GM23338 (cell line): ENCODE measurements around the gene CALML5. TPM values are rescaled to one million over a fixed set of nuclear protein-coding genes. Genes with fewer than 3 reads are reported as not detected.

Experiments used
- ATAC-seq: fragments of 200-7000 bp; cut with Tn5 transposase; 3 replicates; pipeline ENCODE4 v1.9.1; 2020
- DNase-seq: peaks from one replicate; pipeline ENCODE4 v3.0.0-alpha.2; 2015; ENCODE audit warnings: low spot score
- H2AFZ ChIP-seq: fragments of 200-600 bp; sonication (generic); 2 replicates; pipeline ENCODE4 v1.8.0; 2016; ENCODE audit warnings: antibody characterized with exemption, mild to moderate bottlenecking, moderate library complexity
- H3F3A ChIP-seq: fragments of 200-600 bp; sonication (generic); replicated peaks from 2 replicates; pipeline ENCODE4 v1.8.0; 2017; ENCODE audit warnings: antibody characterized with exemption, mixed run types, low read depth
- H3K27ac ChIP-seq: fragments of 200-600 bp; sonication (generic); 2 replicates; pipeline ENCODE4 v1.6.1; 2016; ENCODE audit warnings: low read depth
- H3K27me3 ChIP-seq: fragments of 200-600 bp; sonication (generic); 2 replicates; pipeline ENCODE4 v1.8.0; 2016; ENCODE audit warnings: mild to moderate bottlenecking, mixed run types, moderate library complexity; ENCODE audit not compliant: insufficient read depth
- H3K36me3 ChIP-seq: fragments of 200-600 bp; sonication (generic); 2 replicates; pipeline ENCODE4 v1.8.0; 2016; ENCODE audit warnings: mild to moderate bottlenecking; ENCODE audit not compliant: insufficient read depth
- H3K4me1 ChIP-seq: fragments of 200-600 bp; sonication (generic); 2 replicates; pipeline ENCODE4 v1.8.0; 2016; ENCODE audit warnings: mild to moderate bottlenecking, moderate library complexity; ENCODE audit not compliant: insufficient read depth
- H3K4me2 ChIP-seq: fragments of 200-600 bp; sonication (generic); 2 replicates; pipeline ENCODE4 v1.7.1; 2017; ENCODE audit warnings: mixed run types
- H3K4me3 ChIP-seq: fragments of 200-600 bp; sonication (generic); 2 replicates; pipeline ENCODE4 v1.6.1; 2016; ENCODE audit warnings: mixed run types
- H3K79me2 ChIP-seq: fragments of 200-600 bp; sonication (generic); replicated peaks from 2 replicates; pipeline ENCODE4 v1.8.0; 2017; ENCODE audit warnings: mild to moderate bottlenecking; ENCODE audit not compliant: insufficient read depth
- H3K9me2 ChIP-seq: fragments of 200-600 bp; sonication (generic); 2 replicates; pipeline ENCODE4 v1.8.0; 2017; ENCODE audit not compliant: insufficient read depth
- H4K20me1 ChIP-seq: fragments of 200-600 bp; sonication (generic); replicated peaks from 2 replicates; pipeline ENCODE4 v1.8.0; 2017; ENCODE audit warnings: mild to moderate bottlenecking; ENCODE audit not compliant: insufficient read depth
- H3K27ac Mint-ChIP-seq: 2 replicates; pipeline ENCODE4 v1.8.0; 2020; ENCODE audit warnings: inconsistent platforms, mild to moderate bottlenecking, moderate library complexity, mixed read lengths
- H3K27me3 Mint-ChIP-seq: 3 replicates; pipeline ENCODE4 v1.8.0; 2022; ENCODE audit warnings: low read depth, mild to moderate bottlenecking, moderate library complexity, mixed read lengths, inconsistent platforms; ENCODE audit not compliant: insufficient read depth, poor library complexity
- H3K36me3 Mint-ChIP-seq: 3 replicates; pipeline ENCODE4 v1.8.0; 2021; ENCODE audit warnings: low read depth, mild to moderate bottlenecking, inconsistent platforms, moderate library complexity, mixed read lengths
- H3K4me1 Mint-ChIP-seq: 3 replicates; pipeline ENCODE4 v1.8.0; 2020; ENCODE audit warnings: mild to moderate bottlenecking, inconsistent platforms, mixed read lengths
- H3K4me3 Mint-ChIP-seq: 3 replicates; pipeline ENCODE4 v1.8.0; 2021; ENCODE audit warnings: moderate library complexity, mild to moderate bottlenecking, inconsistent platforms, mixed read lengths
- H3K9me3 Mint-ChIP-seq: 3 replicates; pipeline ENCODE4 v1.8.0; 2020; ENCODE audit warnings: moderate library complexity, mild to moderate bottlenecking, inconsistent platforms, mixed read lengths
- CREB1 ChIP-seq: fragments of 250-450 bp; sonication (Bioruptor Pico); IDR thresholded peaks from 2 replicates; pipeline ENCODE4 v1.5.0; 2020; ENCODE audit warnings: low read depth, mild to moderate bottlenecking, moderate library complexity
- EZH2 ChIP-seq: fragments of 200-600 bp; sonication (generic); IDR thresholded peaks from one replicate; pipeline ENCODE4 v1.8.0; 2017; ENCODE audit warnings: antibody characterized with exemption, mild to moderate bottlenecking, low read depth; ENCODE audit not compliant: unreplicated experiment
- EZH2phosphoT487 ChIP-seq: fragments of 200-600 bp; sonication (generic); IDR thresholded peaks from one replicate; pipeline ENCODE4 v1.8.1; 2018; ENCODE audit warnings: antibody characterized with exemption; ENCODE audit not compliant: unreplicated experiment
- STAT1 ChIP-seq: IDR thresholded peaks from one replicate; pipeline ENCODE4 v1.6.1; 2016; ENCODE audit warnings: antibody characterized with exemption; ENCODE audit not compliant: unreplicated experiment
- ZNF114 ChIP-seq: fragments of 250-450 bp; sonication (Bioruptor Pico); IDR thresholded peaks from 2 replicates; pipeline ENCODE4 v1.5.0; 2020; ENCODE audit warnings: mild to moderate bottlenecking, moderate library complexity
- polyA plus RNA-seq: library from polyadenylated mRNA; unstranded; fragments of >200 nt; fragmentation: Nextera tagmentation; extraction: Ambion mirVana; gene quantifications from 2 replicates; pipeline ENCODE4 v1.2.1, GENCODE V29; 2016
- total RNA-seq: library from RNA; depleted of rRNA; stranded (reverse); fragments of >200 nt; shearing (Covaris generic); gene quantifications from 2 replicates; pipeline ENCODE4 v1.2.3, GENCODE V29; 2014
- TF ChIP-seq, protein P1 (sequence below): fragments of 250-450 bp; sonication (Bioruptor Pico); IDR thresholded peaks from 2 replicates; pipeline ENCODE4 v1.5.0; 2020; ENCODE audit warnings: mild to moderate bottlenecking, moderate library complexity
- TF ChIP-seq, protein P2 (sequence below), 2 experiments: fragments of 200-600 bp in 1 of 2; sonication (generic) in 1 of 2; conservative IDR thresholded peaks; 2 replicates each; pipeline versions ENCODE4 v1.5.1 to v1.6.1; 2016 to 2017; ENCODE audit warnings: antibody characterized with exemption in 2 of 2, low read depth in 2 of 2, mild to moderate bottlenecking in 2 of 2, moderate library complexity in 1 of 2

CALML5 gene
- total and polyA plus RNA-seq, 2 experiments from 2014 or later = 0.40 TPM; not detected in 1

DNA sequence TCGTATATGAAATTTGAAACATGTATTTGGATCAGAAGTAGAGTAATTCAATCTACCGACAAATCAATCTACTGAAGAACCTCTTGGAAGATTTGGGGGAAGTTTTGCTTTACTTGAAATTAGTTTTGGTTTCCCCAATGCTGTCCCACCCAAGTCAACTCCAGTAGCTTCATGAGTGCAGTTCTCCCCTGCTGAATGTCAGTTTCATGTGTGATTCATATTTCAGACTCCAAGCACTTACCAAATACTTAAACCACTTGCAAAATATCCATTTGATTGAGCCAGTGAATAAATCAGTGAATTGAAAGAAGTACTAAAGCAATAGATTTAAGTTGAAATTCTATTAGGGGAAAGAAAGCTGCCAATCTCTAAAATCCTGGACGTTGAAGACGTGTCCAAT, 9.3 kb downstream of the CALML5 start:
- Histone ChIP-seq H3K27ac (no peak overlapping the region), H3K4me2 (no peak overlapping the region), H3K79me2 (no peaks in the 10 kb centered on the region), H4K20me1 (no peaks in the 10 kb centered on the region), H3F3A (no peaks in the 10 kb centered on the region), H3K4me3 (no peak overlapping the region), H3K9me2 (peaks cover 7% of the 10 kb centered on the region; the same call in 1 of the 2 replicates), H3K36me3 (no peaks in the 10 kb centered on the region), H3K4me1 (no peaks in the 10 kb centered on the region), H3K27me3 (no peaks in the 10 kb centered on the region), H2AFZ (no peak overlapping the region)
- Mint-ChIP-seq H3K9me3 (peaks cover 15% of the 10 kb centered on the region), H3K36me3 (peaks cover 11% of the 10 kb centered on the region), H3K4me3 (no peak overlapping the region), H3K27me3 (peaks cover 18% of the 10 kb centered on the region), H3K27ac (no peak overlapping the region), H3K4me1 (peaks cover 23% of the 10 kb centered on the region)
- ATAC-seq (no peak), DNase-seq (no peak)
- no peak for TF ChIP-seq EZH2
- TF ChIP-seq, protein P1, sequence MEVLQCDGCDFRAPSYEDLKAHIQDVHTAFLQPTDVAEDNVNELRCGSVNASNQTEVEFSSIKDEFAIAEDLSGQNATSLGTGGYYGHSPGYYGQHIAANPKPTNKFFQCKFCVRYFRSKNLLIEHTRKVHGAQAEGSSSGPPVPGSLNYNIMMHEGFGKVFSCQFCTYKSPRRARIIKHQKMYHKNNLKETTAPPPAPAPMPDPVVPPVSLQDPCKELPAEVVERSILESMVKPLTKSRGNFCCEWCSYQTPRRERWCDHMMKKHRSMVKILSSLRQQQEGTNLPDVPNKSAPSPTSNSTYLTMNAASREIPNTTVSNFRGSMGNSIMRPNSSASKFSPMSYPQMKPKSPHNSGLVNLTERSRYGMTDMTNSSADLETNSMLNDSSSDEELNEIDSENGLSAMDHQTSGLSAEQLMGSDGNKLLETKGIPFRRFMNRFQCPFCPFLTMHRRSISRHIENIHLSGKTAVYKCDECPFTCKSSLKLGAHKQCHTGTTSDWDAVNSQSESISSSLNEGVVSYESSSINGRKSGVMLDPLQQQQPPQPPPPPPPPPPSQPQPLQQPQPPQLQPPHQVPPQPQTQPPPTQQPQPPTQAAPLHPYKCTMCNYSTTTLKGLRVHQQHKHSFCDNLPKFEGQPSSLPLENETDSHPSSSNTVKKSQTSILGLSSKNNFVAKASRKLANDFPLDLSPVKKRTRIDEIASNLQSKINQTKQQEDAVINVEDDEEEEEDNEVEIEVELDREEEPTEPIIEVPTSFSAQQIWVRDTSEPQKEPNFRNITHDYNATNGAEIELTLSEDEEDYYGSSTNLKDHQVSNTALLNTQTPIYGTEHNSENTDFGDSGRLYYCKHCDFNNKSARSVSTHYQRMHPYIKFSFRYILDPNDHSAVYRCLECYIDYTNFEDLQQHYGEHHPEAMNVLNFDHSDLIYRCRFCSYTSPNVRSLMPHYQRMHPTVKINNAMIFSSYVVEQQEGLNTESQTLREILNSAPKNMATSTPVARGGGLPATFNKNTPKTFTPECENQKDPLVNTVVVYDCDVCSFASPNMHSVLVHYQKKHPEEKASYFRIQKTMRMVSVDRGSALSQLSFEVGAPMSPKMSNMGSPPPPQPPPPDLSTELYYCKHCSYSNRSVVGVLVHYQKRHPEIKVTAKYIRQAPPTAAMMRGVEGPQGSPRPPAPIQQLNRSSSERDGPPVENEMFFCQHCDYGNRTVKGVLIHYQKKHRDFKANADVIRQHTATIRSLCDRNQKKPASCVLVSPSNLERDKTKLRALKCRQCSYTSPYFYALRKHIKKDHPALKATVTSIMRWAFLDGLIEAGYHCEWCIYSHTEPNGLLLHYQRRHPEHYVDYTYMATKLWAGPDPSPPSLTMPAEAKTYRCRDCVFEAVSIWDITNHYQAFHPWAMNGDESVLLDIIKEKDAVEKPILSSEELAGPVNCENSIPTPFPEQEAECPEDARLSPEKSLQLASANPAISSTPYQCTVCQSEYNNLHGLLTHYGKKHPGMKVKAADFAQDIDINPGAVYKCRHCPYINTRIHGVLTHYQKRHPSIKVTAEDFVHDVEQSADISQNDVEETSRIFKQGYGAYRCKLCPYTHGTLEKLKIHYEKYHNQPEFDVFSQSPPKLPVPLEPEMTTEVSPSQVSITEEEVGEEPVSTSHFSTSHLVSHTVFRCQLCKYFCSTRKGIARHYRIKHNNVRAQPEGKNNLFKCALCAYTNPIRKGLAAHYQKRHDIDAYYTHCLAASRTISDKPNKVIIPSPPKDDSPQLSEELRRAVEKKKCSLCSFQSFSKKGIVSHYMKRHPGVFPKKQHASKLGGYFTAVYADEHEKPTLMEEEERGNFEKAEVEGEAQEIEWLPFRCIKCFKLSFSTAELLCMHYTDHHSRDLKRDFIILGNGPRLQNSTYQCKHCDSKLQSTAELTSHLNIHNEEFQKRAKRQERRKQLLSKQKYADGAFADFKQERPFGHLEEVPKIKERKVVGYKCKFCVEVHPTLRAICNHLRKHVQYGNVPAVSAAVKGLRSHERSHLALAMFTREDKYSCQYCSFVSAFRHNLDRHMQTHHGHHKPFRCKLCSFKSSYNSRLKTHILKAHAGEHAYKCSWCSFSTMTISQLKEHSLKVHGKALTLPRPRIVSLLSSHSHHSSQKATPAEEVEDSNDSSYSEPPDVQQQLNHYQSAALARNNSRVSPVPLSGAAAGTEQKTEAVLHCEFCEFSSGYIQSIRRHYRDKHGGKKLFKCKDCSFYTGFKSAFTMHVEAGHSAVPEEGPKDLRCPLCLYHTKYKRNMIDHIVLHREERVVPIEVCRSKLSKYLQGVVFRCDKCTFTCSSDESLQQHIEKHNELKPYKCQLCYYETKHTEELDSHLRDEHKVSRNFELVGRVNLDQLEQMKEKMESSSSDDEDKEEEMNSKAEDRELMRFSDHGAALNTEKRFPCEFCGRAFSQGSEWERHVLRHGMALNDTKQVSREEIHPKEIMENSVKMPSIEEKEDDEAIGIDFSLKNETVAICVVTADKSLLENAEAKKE = no peak
- no peak for TF ChIP-seq ZNF114
- TF ChIP-seq CREB1 = no peak
- TF ChIP-seq, protein P2, sequence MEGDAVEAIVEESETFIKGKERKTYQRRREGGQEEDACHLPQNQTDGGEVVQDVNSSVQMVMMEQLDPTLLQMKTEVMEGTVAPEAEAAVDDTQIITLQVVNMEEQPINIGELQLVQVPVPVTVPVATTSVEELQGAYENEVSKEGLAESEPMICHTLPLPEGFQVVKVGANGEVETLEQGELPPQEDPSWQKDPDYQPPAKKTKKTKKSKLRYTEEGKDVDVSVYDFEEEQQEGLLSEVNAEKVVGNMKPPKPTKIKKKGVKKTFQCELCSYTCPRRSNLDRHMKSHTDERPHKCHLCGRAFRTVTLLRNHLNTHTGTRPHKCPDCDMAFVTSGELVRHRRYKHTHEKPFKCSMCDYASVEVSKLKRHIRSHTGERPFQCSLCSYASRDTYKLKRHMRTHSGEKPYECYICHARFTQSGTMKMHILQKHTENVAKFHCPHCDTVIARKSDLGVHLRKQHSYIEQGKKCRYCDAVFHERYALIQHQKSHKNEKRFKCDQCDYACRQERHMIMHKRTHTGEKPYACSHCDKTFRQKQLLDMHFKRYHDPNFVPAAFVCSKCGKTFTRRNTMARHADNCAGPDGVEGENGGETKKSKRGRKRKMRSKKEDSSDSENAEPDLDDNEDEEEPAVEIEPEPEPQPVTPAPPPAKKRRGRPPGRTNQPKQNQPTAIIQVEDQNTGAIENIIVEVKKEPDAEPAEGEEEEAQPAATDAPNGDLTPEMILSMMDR (conservative IDR thresholded peaks at IDR 0.05; ENCODE audit: low read depth in 2 of 2) = no peak
- TF ChIP-seq STAT1 = no peak
- TF ChIP-seq EZH2phosphoT487 = no peak
